BE2C (cell line): Measurements from ENCODE around the gene RABGEF1.
"Not testable (repeated sequence)": the region's sequence is repeated elsewhere in the genome, so short reads cannot be mapped to it uniquely, and the experiment has no call there.

ENCODE experiments used
- DNase-seq: peaks from one replicate; pipeline ENCODE4 v3.0.0-alpha.2; 2020
- H3K27me3 ChIP-seq: fragments of 250-450 bp; sonication (Bioruptor Pico); 2 replicates; pipeline ENCODE4 v1.5.1; 2020; ENCODE audit warnings: mild to moderate bottlenecking
- H3K36me3 ChIP-seq: fragments of 250-450 bp; sonication (Bioruptor Pico); 2 replicates; pipeline ENCODE4 v1.5.1; 2020; ENCODE audit warnings: mild to moderate bottlenecking
- H3K4me1 ChIP-seq: fragments of 250-450 bp; sonication (Bioruptor Pico); 2 replicates; pipeline ENCODE4 v1.5.1; 2020
- H3K4me3 ChIP-seq: 2 replicates; pipeline ENCODE4 v1.5.1; 2011; ENCODE audit warnings: low read depth, low read length
- H3K9me3 ChIP-seq: fragments of 250-450 bp; sonication (Bioruptor Pico); 2 replicates; pipeline ENCODE4 v1.5.1; 2020
- TF ChIP-seq, protein P1 (sequence below): IDR thresholded peaks from 2 replicates; pipeline ENCODE4 v1.5.1; 2012; ENCODE audit warnings: mild to moderate bottlenecking, low read depth, low read length

RABGEF1 gene

DNA sequence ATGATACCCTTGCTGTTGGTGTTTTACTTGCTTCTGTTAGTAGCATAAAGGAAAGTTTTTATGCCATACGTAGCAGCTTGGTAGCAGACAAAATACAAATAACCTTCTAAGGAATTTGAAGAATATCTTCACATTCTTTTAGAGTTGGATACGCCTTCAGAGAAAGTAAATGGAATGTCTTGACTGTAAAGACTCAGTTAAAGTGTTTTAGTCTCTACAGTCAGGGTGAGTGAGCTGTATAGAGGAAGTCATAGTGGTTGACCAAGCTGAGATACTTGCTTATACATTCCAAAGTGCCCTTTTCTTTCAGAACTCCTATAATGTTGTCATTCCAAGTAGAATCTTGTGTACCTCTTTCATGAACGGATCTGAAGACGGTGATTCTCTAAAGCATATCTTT lies 37.7 kb downstream of the RABGEF1 start:
- TF ChIP-seq, protein P1, sequence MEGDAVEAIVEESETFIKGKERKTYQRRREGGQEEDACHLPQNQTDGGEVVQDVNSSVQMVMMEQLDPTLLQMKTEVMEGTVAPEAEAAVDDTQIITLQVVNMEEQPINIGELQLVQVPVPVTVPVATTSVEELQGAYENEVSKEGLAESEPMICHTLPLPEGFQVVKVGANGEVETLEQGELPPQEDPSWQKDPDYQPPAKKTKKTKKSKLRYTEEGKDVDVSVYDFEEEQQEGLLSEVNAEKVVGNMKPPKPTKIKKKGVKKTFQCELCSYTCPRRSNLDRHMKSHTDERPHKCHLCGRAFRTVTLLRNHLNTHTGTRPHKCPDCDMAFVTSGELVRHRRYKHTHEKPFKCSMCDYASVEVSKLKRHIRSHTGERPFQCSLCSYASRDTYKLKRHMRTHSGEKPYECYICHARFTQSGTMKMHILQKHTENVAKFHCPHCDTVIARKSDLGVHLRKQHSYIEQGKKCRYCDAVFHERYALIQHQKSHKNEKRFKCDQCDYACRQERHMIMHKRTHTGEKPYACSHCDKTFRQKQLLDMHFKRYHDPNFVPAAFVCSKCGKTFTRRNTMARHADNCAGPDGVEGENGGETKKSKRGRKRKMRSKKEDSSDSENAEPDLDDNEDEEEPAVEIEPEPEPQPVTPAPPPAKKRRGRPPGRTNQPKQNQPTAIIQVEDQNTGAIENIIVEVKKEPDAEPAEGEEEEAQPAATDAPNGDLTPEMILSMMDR = no peak
- Histone ChIP-seq H3K4me1 (no peaks in the 10 kb centered on the region), H3K27me3 (no peaks in the 10 kb centered on the region), H3K36me3 (peaks cover 6% of the 10 kb centered on the region), H3K9me3 (no peaks in the 10 kb centered on the region), H3K4me3 (no peak overlapping the region)
- DNase-seq = no peak

DNA sequence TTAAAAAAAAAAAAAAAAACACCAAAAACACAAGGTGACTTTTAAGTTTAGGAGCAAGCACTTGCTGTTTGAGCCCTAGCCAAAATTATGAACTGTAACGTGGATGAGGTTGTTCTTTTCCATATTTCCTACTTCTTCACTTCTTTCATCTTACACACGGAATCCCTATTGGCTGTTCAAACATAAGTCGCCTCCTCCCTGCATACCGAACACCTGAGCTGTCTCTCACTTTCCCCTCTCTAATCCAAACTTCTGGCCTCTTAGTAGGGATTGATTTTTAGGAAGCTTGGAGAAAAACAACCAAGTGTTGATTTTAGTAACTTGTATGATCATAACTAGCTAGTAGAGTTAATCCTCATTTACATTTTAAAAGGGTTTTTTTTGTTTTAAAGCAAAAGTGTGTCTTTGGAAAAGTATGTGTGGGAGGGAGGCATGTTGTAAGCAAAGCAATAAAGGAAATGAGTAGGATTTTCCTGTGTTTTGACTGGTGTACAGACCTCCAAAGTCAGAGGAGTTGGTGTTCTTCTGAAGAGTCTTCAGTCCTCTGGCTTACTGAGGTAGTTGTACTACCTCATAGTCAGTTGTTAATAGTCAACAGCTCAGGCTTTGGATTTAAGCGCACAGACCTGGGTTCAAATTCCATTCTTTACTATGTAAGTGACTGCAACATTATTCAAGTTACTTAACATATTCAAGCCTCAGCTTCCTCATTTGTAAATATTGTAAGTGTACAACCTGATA lies 39.3 kb downstream of the RABGEF1 start:
- no peak overlapping the region for H3K4me3 ChIP-seq
- TF ChIP-seq, protein P1 = no peak
- no peaks in the 10 kb centered on the region for H3K4me1 ChIP-seq
- no peak for DNase-seq
- no peaks in the 10 kb centered on the region for H3K27me3 ChIP-seq
- no peaks in the 10 kb centered on the region for H3K9me3 ChIP-seq
- H3K36me3 ChIP-seq = peaks cover 6% of the 10 kb centered on the region

DNA sequence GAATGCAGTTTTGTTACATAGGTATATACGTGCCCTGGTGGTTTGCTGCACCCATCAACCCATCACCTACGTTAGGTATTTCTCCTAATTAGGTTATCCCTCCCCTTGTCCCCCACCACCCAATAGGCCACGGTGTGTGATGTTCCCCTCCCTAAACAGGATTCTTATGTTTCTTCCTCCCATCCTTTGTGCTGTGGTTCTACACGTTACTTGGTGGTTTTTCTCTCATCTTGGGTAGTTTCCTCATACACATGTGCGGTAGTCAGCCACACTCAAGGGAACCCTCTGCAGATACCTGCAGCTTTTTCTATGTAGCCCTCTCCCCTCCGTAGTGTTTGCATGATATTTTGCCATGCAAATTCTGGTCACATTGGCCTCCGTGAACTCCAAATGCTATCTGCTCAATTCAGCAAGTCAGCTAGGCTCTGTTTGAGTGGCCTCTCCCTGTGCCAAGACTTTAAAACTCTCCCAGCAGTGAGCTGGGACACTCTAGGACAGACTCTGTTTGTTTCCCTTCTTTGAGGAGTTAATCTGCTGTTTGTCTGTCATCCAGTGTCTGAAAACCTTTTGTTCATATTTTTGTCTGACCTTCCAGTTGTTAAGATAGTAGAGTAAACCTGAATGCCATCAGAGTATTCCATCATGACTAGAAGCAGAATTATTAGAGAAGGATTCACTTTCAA lies 41.0 kb downstream of the RABGEF1 start:
- no peaks in the 10 kb centered on the region for H3K27me3 ChIP-seq
- TF ChIP-seq, protein P1 = no peak
- H3K9me3 ChIP-seq = no peaks in the 10 kb centered on the region
- H3K4me3 ChIP-seq = no peak overlapping the region
- no peaks in the 10 kb centered on the region for H3K4me1 ChIP-seq
- no peaks in the 10 kb centered on the region; the same call in none of the 2 replicates for H3K36me3 ChIP-seq
- no peak for DNase-seq

- H3K27me3 ChIP-seq, DNase-seq, H3K4me1 ChIP-seq, H3K4me3 ChIP-seq, H3K36me3 ChIP-seq, H3K9me3 ChIP-seq: not testable (repeated sequence)
These were observed 42.3 kb downstream of the RABGEF1 start for GRCh38 chr7:66782875-66783274.

DNA sequence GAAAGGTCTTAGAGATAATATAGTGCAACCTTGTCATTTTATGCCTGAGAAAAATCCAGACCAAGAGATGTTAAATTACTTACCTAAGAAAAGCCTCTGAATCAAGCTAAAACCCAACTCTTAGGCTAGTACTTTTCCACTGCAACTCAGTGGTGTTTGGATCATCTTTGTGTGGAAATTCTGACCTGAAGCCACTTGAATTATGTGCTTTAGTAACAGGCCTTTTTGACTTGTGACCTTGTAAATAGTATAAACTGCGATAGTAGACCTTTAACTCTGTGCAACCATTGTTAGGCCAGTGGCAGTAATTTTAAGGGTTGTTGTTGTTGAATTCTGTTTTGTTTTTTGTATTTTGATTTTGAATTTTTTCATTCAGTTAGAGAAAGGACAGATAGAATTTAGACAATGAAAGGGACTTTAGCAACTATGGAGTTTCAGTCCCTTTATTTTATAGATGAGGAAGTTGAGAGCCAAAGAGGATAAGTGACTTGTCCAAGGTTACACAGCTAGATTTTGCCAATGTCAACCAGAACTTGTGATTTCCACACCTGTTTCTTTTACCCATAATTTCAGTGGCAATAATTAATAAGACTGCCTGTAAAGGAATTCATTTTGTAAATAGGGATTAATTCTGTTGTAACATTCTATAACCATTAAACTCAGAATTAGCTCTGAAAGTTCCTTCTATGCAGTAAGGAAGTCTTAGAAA lies 43.5 kb downstream of the RABGEF1 start:
- H3K4me3 ChIP-seq, H3K36me3 ChIP-seq, H3K27me3 ChIP-seq, H3K4me1 ChIP-seq, DNase-seq, H3K9me3 ChIP-seq: not testable (repeated sequence)

DNA sequence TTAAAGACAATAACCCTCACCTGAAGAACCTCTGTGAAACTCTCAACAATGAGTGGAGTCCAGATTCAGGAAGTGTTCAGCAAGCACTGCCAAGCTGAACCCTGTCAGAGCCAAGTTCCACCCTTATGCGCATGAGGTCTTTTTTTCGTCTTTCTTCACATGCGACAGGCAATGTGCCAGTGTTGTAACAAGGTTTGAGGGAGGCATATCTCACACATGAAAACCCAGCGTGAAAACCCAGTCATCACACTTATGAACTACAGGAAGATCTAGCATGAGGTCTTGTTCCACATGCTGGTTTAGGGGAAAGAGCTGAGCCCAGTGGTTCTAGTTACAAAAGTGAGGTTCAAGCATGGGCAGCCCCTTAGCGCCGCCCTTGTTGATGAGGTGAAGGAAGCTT lies 49.7 kb downstream of the RABGEF1 start:
- no peaks in the 10 kb centered on the region for H3K9me3 ChIP-seq
- H3K27me3 ChIP-seq = no peaks in the 10 kb centered on the region
- no peak for DNase-seq
- H3K4me1 ChIP-seq = no peaks in the 10 kb centered on the region
- H3K4me3 ChIP-seq = no peak overlapping the region
- TF ChIP-seq, protein P1 = no peak
- peaks cover 8% of the 10 kb centered on the region for H3K36me3 ChIP-seq

DNA sequence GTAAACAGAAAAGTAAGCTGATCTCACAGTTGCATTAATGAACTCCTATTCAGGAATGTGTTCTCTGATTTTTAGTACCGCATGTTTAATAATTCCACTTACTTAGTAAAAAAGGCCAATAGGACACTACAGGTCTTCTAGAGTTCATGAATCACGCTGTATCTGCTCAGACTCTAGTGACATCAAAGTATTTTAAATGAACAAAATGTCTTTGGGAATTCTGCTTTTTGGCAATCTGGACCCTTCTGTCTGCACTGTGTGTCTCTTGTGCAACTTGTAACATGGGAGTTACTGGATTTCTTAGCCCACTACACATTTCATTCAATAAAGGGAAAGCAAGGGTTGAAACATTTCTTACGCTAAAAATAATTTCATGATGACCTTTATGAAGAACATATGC lies 50.2 kb downstream of the RABGEF1 start:
- no peaks in the 10 kb centered on the region for H3K9me3 ChIP-seq
- H3K4me1 ChIP-seq = no peaks in the 10 kb centered on the region
- TF ChIP-seq, protein P1 = no peak
- H3K36me3 ChIP-seq = peaks cover 8% of the 10 kb centered on the region
- no peak for DNase-seq
- H3K27me3 ChIP-seq = no peaks in the 10 kb centered on the region
- H3K4me3 ChIP-seq = no peak overlapping the region
